GM12892 (cell line): Measurements from ENCODE around the gene ST3GAL3.

Source experiments
- POLR2A ChIP-seq: IDR thresholded peaks from 2 replicates; pipeline ENCODE4 v1.6.1; 2011; ENCODE audit warnings: low read depth, low read length, control low read depth
- POLR2AphosphoS5 ChIP-seq: IDR thresholded peaks from 2 replicates; pipeline ENCODE4 v1.6.1; 2011; ENCODE audit warnings: low read depth, low read length, control low read depth
- TAF1 ChIP-seq: IDR thresholded peaks from 2 replicates; pipeline ENCODE4 v1.6.1; 2011; ENCODE audit warnings: low read depth, mild to moderate bottlenecking, control low read depth, low read length, borderline replicate concordance

DNA sequence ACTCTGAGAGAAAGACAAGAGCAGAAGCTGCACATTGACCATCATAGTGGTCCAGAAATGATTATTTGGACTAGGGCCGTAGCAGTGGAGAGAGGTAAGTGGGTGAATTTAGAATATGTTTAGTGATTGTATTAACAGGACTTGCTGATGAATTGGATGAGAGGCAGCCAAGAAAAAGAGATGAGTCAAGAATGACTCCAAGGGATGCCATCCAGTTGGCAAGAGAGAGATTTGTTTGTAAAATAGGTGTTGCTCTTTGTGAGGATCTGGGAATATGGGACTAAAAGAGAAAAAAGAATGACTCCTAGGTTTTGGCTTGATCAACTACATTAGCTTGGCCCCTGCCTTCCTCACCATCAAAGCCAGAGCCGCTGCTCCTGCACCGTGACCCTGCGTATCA is 172.1 kb downstream of the ST3GAL3 start:
- TF ChIP-seq POLR2A (no peak), POLR2AphosphoS5 (no peak), TAF1 (no peak)
